KG1 (cell line): ENCODE results near the gene HSFX3.
"Not testable (repeated sequence)": the region's sequence is repeated elsewhere in the genome, so short reads cannot be mapped to it uniquely, and the experiment has no call there.

Experiments used
- DNase-seq: peaks from one replicate; lab custom pipeline; 2025; lab: John Stamatoyannopoulos, UW

Gene HSFX3

GRCh38 chrX:149517308-149517707 lies 32.4 kb downstream of the HSFX3 start:
- no peak for DNase-seq

GRCh38 chrX:149516604-149517003 lies 33.1 kb downstream of the HSFX3 start:
- no peak for DNase-seq

- no peak for DNase-seq
These were observed 33.6 kb downstream of the HSFX3 start for GRCh38 chrX:149515954-149516602.

GRCh38 chrX:149513825-149514428 lies 35.8 kb downstream of the HSFX3 start:
- DNase-seq = peak; percentile 12

GRCh38 chrX:149512225-149512885 lies 37.4 kb downstream of the HSFX3 start:
- DNase-seq = no peak

GRCh38 chrX:149511081-149511480 lies 38.6 kb downstream of the HSFX3 start:
- DNase-seq = no peak

GRCh38 chrX:149510386-149510785 lies 39.3 kb downstream of the HSFX3 start:
- no peak for DNase-seq

- DNase-seq = no peak
These were observed 41.3 kb downstream of the HSFX3 start for GRCh38 chrX:149508467-149508866.

GRCh38 chrX:149506349-149506748 lies 43.4 kb downstream of the HSFX3 start:
- DNase-seq = no peak

GRCh38 chrX:149505671-149506070 lies 44.1 kb downstream of the HSFX3 start:
- DNase-seq = no peak

GRCh38 chrX:149504915-149505651 lies 44.6 kb downstream of the HSFX3 start, which contains the start of gene IDS:
Gene IDS (minus strand): TSS chrX:149505306. CDS start chrX:149505137, 169 bp downstream.
- DNase-seq = peak; percentile 80

GRCh38 chrX:149504226-149504914 lies 45.4 kb downstream of the HSFX3 start:
- DNase-seq = peak; percentile 7

- DNase-seq = not testable (repeated sequence)
These were observed 46.3 kb downstream of the HSFX3 start for GRCh38 chrX:149503446-149503845.

- DNase-seq = not testable (repeated sequence)
These were observed 46.8 kb downstream of the HSFX3 start for GRCh38 chrX:149502923-149503322.

- DNase-seq = no peak
These were observed 50.0 kb downstream of the HSFX3 start for GRCh38 chrX:149499766-149500165.

- DNase-seq = no peak
These were observed 51.0 kb downstream of the HSFX3 start for GRCh38 chrX:149498767-149499166.
